Heart right ventricle (tissue), 16 donors: ENCODE results near the gene RAD51D. TPM values are rescaled to one million over a fixed set of nuclear protein-coding genes. Genes with fewer than 3 reads are reported as not detected.
A peak's percentile ranks its signal among the peaks of the same experiment; 100 is the strongest.

Experiments
- ATAC-seq, 8 donors: fragments of 200-7000 bp; cut with Tn5 transposase; one replicate each; pipeline ENCODE4 v1.9.1; 2020; ENCODE audit warnings: mild to moderate bottlenecking in 8 of 8, moderate library complexity in 8 of 8, moderate number of reproducible peaks in 1 of 8
- DNase-seq, 2 donors: peaks; one replicate each; pipeline ENCODE4 v3.0.0-alpha.2; 2020
- H3K27ac ChIP-seq, 10 donors: fragments of 200-600 bp; sonication (generic) in 2 of 10; one replicate each; pipeline versions ENCODE4 v1.5.0 to v1.8.0; 2020 to 2022; ENCODE audit warnings: mild to moderate bottlenecking in 3 of 10
- H3K27me3 ChIP-seq, 7 donors: fragments of 200-600 bp; one replicate each; pipeline ENCODE4 v1.8.0; 2021 to 2022; ENCODE audit warnings: mild to moderate bottlenecking in 2 of 7
- H3K36me3 ChIP-seq, 9 donors: fragments of 200-600 bp; sonication (generic) in 1 of 9; one replicate each; pipeline versions ENCODE4 v1.5.0 to v1.8.0; 2020 to 2022; ENCODE audit warnings: mild to moderate bottlenecking in 2 of 9
- H3K4me1 ChIP-seq, 9 donors: fragments of 200-600 bp; sonication (generic) in 1 of 9; one replicate each; pipeline versions ENCODE4 v1.5.0 to v1.8.0; 2020 to 2022; ENCODE audit warnings: mild to moderate bottlenecking in 4 of 9
- H3K4me3 ChIP-seq, 10 donors: fragments of 200-600 bp; sonication (generic) in 2 of 10; one replicate each; pipeline versions ENCODE4 v1.5.0 to v1.8.0; 2020 to 2022; ENCODE audit warnings: mild to moderate bottlenecking in 7 of 10, moderate library complexity in 2 of 10
- H3K9me3 ChIP-seq, 11 donors: fragments of 200-600 bp in 10 of 11; sonication (generic) in 2 of 11; one replicate each; pipeline versions ENCODE4 v1.5.0 to v1.8.0; 2013 to 2022; ENCODE audit warnings: mild to moderate bottlenecking in 2 of 11, control low read depth in 1 of 11, moderate library complexity in 1 of 11
- CTCF ChIP-seq, 9 donors: fragments of 200-600 bp; sonication (generic) in 2 of 9; IDR thresholded peaks; one replicate each; pipeline versions ENCODE4 v1.5.0 to v1.8.0; 2021 to 2022; ENCODE audit warnings: antibody characterized with exemption in 9 of 9, mild to moderate bottlenecking in 5 of 9, moderate library complexity in 1 of 9
- WGBS, 2 donors: extraction: QIAGEN DNeasy Blood & Tissue Kit; methylation state at CpG; one replicate each; pipeline ENCODE4 v1.1.7; 2013; ENCODE audit warnings: inconsistent platforms in 1 of 2; 5-methylcytosine and 5-hydroxymethylcytosine counted together
- intact Hi-C, 10 donors: fragments of 100-400 bp; cut with DNase I; formaldehyde crosslinking; loops; one replicate each; pipeline versions ENCODE4 v1.11.1 to v1.14.2; 2022
- polyA plus RNA-seq, 2 donors: library from polyadenylated mRNA; stranded (reverse); fragments of 200-250 nt; gene quantifications; one replicate each; pipeline ENCODE4 v1.2.3, GENCODE V29; 2013
- total RNA-seq, 10 donors: library from RNA; stranded (reverse); fragmentation: NEBNext Ultra II Directional in 3 of 10; extraction: Animal tissue kit (Norgen Biotek cat#: 25700) in 3 of 10; gene quantifications; one replicate each; pipeline versions ENCODE4 v1.2.1 to v1.2.4, GENCODE V29; 2021 to 2023
- donor health status: Arrhythmogenic right ventricular cardiomyopathy.
- donor health status: ischemic (EF 13 %, LVEDD 7.1; RV severe dilation, severe dysfunction).
- donor health status: healthy with polysubstance abuse.
- donor health status: DM: no; HTN: yes; CAD: no.
- donor health status: DM: no; HTN: no; CAD: no.
- donor health status: ischemic (EF 25% LVEDD 6.9; RV normal size, moderate dysfunction).
- donor health status: ischemic (EF 25% LVEDD 5.7; RV mildly dilated, moderate dysfunction).
- donor health status: healthy.
- donor health status: DM: yes; HTN: yes; CAD: no.
- donor health status: Ischemic cardiomyopathy.
- donor health status: ischemic (EF 35%, LVEDD 5.7; RV mildly dilated, moderate dysfunction).
- donor health status: nonischemic (EF 11% LVEDD 7.7; RV severe dilation, severe dysfunction).
- donor health status: DM: yes; HTN: yes; CAD: no.
- donor health status: PGD.
- donor health status: ischemic (EF 29% LVEDD 5.4; RV normal size, mild dysfunction).
- donor health status: nonischemic (EF 23%, LVEDD 6.1; RV moderate dilation, normal function).

The RAD51D gene
- total and polyA plus RNA-seq, 12 donors, result 3.0 to 9.6 (median 5.3) TPM

GRCh38 chr17:35089586-35090296, 29.9 kb downstream of the RAD51D start:
- peak in 3 of 9 donors; percentile 0 to 34 (median 20) for TF ChIP-seq CTCF (IDR thresholded peaks at IDR 0.05)
- peak in 1 of 2 donors; percentile 10 for DNase-seq
- Histone ChIP-seq H3K36me3 (no peaks in the 10 kb centered on the region), H3K9me3 (no peaks in the 10 kb centered on the region), H3K27me3 (no peaks in the 10 kb centered on the region), H3K27ac (peak overlapping the region in 9 of 10 donors; percentile 53 to 95 (median 87)), H3K4me3 (peak overlapping the region in 9 of 10 donors; percentile 76 to 99 (median 92)), H3K4me1 (peaks cover 0 to 27% (median 11%) of the 10 kb centered on the region in 9 donors)
- intact Hi-C loops, result loop anchor here in 8 of 10 donors (1.0 to 10.0 kb wide), 7 partner anchors 29 to 107 kb away; partner anchors contain the start of genes RAD51D (in 3 of the 8) and LIG3 (in 2 of the 8)
- 41 to 50% methylated on average over 22 of the region's 22 CpGs for WGBS, 2 donors
- peak in 7 of 8 donors; percentile 20 to 50 (median 40) for ATAC-seq

GRCh38 chr17:35088881-35089585, 30.6 kb downstream of the RAD51D start:
- H3K27me3 ChIP-seq, result no peaks in the 10 kb centered on the region
- ATAC-seq (peak; percentile 93 to 98 (median 96)), DNase-seq (peak; percentile 85 to 91)
- WGBS, 2 donors, result 0% methylated on average over 46 to 80 of the region's 80 CpGs
- intact Hi-C loops, result loop anchor here in 7 of 10 donors (1.0 to 10.0 kb wide), 7 partner anchors 30 to 107 kb away; partner anchors contain the start of genes RAD51D (in 3 of the 7) and LIG3 (in 2 of the 7)
- H3K9me3 ChIP-seq, result no peaks in the 10 kb centered on the region
- TF ChIP-seq CTCF (IDR thresholded peaks at IDR 0.05), result peak; percentile 72 to 92 (median 84)
- peak overlapping the region; percentile 76 to 99 (median 92) for H3K4me3 ChIP-seq
- H3K4me1 ChIP-seq, result peaks cover 0 to 27% (median 11%) of the 10 kb centered on the region in 9 donors
- H3K27ac ChIP-seq, result peak overlapping the region; percentile 33 to 95 (median 86)
- H3K36me3 ChIP-seq, result no peaks in the 10 kb centered on the region

- peak in 1 of 9 donors; percentile 14 for TF ChIP-seq CTCF (IDR thresholded peaks at IDR 0.05)
- Histone ChIP-seq H3K4me1 (peaks cover 0 to 27% (median 11%) of the 10 kb centered on the region in 9 donors), H3K27me3 (no peaks in the 10 kb centered on the region), H3K36me3 (no peaks in the 10 kb centered on the region), H3K27ac (peak overlapping the region; percentile 33 to 95 (median 86)), H3K9me3 (no peaks in the 10 kb centered on the region), H3K4me3 (peak overlapping the region; percentile 76 to 99 (median 92))
- 1% methylated on average over 26 of the region's 26 CpGs for WGBS, 2 donors
- ATAC-seq, result peak; percentile 53 to 82 (median 74)
- intact Hi-C loops, result loop anchor here in 6 of 10 donors (2.0 to 10.0 kb wide), 5 partner anchors 30 to 106 kb away; partner anchors contain the start of genes LIG3 (in 2 of the 6) and RAD51D (in 1 of the 6)
- peak; percentile 43 to 60 for DNase-seq
Observed at GRCh38 chr17:35088356-35088880, 31.2 kb downstream of the RAD51D start.
